ENCODE results near the gene LY6G5C. TPM values are rescaled to one million over a fixed set of nuclear protein-coding genes. Genes with fewer than 3 reads are reported as not detected.
A peak's percentile ranks its signal among the peaks of the same experiment; 100 is the strongest.

Gene LY6G5C
- total and polyA plus RNA-seq, 2 of the 13 experiments (the other 11 are each of a cell fraction or from before 2014, with no cell fraction given) = 0.33 to 0.55 TPM

DNA sequence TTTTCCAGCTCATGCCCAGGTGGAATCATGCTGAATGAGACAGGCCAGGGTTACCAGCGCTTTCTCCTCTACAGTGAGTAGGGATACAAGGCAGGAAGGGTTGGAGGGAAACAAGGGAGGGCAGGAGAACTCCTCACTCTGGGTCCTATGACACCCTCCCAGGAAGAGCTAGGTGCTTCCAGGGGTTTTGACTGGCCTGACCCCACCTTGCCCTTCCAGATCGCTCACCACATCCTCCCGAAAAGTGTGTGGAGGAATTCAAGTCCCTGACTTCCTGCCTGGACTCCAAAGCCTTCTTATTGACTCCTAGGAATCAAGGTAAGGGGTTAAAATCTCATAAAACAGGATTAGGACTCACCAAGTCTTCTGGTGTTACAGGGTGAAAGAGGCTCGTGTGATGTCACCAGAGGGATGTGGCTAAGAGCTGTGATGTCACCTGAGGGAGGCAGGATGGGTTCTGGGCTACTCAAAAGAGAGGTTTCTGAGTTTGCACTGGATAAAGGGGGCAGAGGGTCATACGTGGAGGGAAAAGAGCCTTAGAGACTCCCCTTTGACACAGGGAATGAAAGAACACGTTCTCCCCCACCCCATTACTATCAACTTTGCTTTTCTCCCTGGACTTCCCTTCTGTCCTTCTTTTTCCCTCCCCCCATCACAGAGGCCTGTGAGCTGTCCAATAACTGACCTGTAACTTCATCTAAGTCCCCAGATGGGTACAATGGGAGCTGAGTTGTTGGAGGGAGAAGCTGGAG lies 23.3 kb downstream of the LY6G5C start (continued):
- no peak; the same call in 1 of the 2 replicates for TF ChIP-seq ARID4A (CRISPR knock-in tag; IDR thresholded peaks at IDR 0.05; ENCODE audit: borderline replicate concordance)
- no peak for TF ChIP-seq ZMYM4 (CRISPR knock-in tag; IDR thresholded peaks at IDR 0.05)
- TF ChIP-seq ZNF17 (CRISPR knock-in tag; IDR thresholded peaks at IDR 0.05) = no peak
- TF ChIP-seq, protein P1, sequence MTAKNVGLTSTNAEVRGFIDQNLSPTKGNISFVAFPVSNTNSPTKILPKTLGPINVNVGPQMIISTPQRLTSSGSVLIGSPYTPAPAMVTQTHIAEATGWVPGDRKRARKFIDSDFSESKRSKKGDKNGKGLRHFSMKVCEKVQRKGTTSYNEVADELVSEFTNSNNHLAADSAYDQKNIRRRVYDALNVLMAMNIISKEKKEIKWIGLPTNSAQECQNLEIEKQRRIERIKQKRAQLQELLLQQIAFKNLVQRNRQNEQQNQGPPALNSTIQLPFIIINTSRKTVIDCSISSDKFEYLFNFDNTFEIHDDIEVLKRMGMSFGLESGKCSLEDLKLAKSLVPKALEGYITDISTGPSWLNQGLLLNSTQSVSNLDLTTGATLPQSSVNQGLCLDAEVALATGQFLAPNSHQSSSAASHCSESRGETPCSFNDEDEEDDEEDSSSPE (CRISPR knock-in tag; IDR thresholded peaks at IDR 0.05) = no peak
- TF ChIP-seq, protein P2, sequence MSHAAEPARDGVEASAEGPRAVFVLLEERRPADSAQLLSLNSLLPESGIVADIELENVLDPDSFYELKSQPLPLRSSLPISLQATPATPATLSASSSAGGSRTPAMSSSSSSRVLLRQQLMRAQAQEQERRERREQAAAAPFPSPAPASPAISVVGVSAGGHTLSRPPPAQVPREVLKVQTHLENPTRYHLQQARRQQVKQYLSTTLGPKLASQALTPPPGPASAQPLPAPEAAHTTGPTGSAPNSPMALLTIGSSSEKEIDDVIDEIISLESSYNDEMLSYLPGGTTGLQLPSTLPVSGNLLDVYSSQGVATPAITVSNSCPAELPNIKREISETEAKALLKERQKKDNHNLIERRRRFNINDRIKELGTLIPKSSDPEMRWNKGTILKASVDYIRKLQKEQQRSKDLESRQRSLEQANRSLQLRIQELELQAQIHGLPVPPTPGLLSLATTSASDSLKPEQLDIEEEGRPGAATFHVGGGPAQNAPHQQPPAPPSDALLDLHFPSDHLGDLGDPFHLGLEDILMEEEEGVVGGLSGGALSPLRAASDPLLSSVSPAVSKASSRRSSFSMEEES (CRISPR knock-in tag; IDR thresholded peaks at IDR 0.05) = no peak
- no peak for TF ChIP-seq FOXP1 (IDR thresholded peaks at IDR 0.05)
- no peak for TF ChIP-seq FOXP1 (CRISPR knock-in tag; IDR thresholded peaks at IDR 0.05)
- TF ChIP-seq POLR2AphosphoS5 (IDR thresholded peaks at IDR 0.05; ENCODE audit: low read depth, low read length) = 0 out of 2 replicates have a peak, but pooled peaks have one; percentile 25
- no peak for TF ChIP-seq E2F5 (CRISPR knock-in tag; conservative IDR thresholded peaks at IDR 0.05)
- no peak for TF ChIP-seq ZNF768 (CRISPR knock-in tag; IDR thresholded peaks at IDR 0.05)
- no peak for TF ChIP-seq ZNF740 (CRISPR knock-in tag; IDR thresholded peaks at IDR 0.05)
- TF ChIP-seq RXRA (CRISPR knock-in tag; IDR thresholded peaks at IDR 0.05) = no peak
